Peyer's patch (tissue), 4 donors: ENCODE results near the gene DCDC2B. TPM values are rescaled to one million over a fixed set of nuclear protein-coding genes. Genes with fewer than 3 reads are reported as not detected.

Source experiments
- DNase-seq, 3 donors: peaks; one replicate each; pipeline ENCODE4 v3.0.0-alpha.2; 2017 to 2019
- H3K27ac ChIP-seq, 4 donors: fragments of 200-600 bp; sonication (generic); one replicate each; pipeline ENCODE4 v1.5.1; 2016 to 2019
- H3K27me3 ChIP-seq, 2 donors: fragments of 200-600 bp; sonication (generic); one replicate each; pipeline ENCODE4 v1.5.1; 2019
- H3K36me3 ChIP-seq, 3 donors: fragments of 200-600 bp; sonication (generic); one replicate each; pipeline ENCODE4 v1.5.1; 2016 to 2019
- H3K4me1 ChIP-seq, 4 donors: fragments of 200-600 bp; sonication (generic); one replicate each; pipeline ENCODE4 v1.5.1; 2016 to 2019
- H3K4me3 ChIP-seq, 4 donors: fragments of 200-600 bp; sonication (generic); 1 replicate in 3 of 4; 2 replicates in 1 of 4; pipeline ENCODE4 v1.5.1; 2016 to 2019; ENCODE audit warnings: mild to moderate bottlenecking in 1 of 4
- H3K9me3 ChIP-seq, 4 donors: fragments of 200-600 bp; sonication (generic); one replicate each; pipeline ENCODE4 v1.5.1; 2016 to 2019; ENCODE audit warnings: mild to moderate bottlenecking in 1 of 4
- POLR2A ChIP-seq, 2 donors: fragments of 450-650 bp; IDR thresholded peaks; one replicate each; pipeline ENCODE4 v1.5.1; 2017; ENCODE audit warnings: antibody characterized with exemption in 2 of 2, mild to moderate bottlenecking in 2 of 2, moderate library complexity in 2 of 2
- total RNA-seq, 4 donors: library from RNA; depleted of rRNA; stranded (reverse); fragments of >200 nt; gene quantifications; one replicate each; pipeline ENCODE4 v1.1.0, GENCODE V29; 2016
- TF ChIP-seq, protein P1 (sequence below), 6 experiments: fragments of 450-650 bp in 4 of 6; fragments of 200-600 bp in 2 of 6; sonication (generic) in 1 of 6; IDR thresholded peaks; one replicate each; pipeline ENCODE4 v1.5.1; 2017 to 2019; ENCODE audit warnings: antibody characterized with exemption in 6 of 6, mild to moderate bottlenecking in 3 of 6, moderate library complexity in 1 of 6

DCDC2B gene
- total RNA-seq, 4 donors from 2014 or later = 0.85 TPM; not detected in 3

GRCh38 chr1:32228771-32229170, 19.9 kb downstream of the DCDC2B start:
- peaks cover 0 to 82% (median 0%) of the 10 kb centered on the region in 3 donors for H3K36me3 ChIP-seq
- DNase-seq = no peak
- TF ChIP-seq, protein P1, sequence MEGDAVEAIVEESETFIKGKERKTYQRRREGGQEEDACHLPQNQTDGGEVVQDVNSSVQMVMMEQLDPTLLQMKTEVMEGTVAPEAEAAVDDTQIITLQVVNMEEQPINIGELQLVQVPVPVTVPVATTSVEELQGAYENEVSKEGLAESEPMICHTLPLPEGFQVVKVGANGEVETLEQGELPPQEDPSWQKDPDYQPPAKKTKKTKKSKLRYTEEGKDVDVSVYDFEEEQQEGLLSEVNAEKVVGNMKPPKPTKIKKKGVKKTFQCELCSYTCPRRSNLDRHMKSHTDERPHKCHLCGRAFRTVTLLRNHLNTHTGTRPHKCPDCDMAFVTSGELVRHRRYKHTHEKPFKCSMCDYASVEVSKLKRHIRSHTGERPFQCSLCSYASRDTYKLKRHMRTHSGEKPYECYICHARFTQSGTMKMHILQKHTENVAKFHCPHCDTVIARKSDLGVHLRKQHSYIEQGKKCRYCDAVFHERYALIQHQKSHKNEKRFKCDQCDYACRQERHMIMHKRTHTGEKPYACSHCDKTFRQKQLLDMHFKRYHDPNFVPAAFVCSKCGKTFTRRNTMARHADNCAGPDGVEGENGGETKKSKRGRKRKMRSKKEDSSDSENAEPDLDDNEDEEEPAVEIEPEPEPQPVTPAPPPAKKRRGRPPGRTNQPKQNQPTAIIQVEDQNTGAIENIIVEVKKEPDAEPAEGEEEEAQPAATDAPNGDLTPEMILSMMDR (IDR thresholded peaks at IDR 0.05) = no peak
- TF ChIP-seq POLR2A (IDR thresholded peaks at IDR 0.05) = no peak
- no peaks in the 10 kb centered on the region for H3K27me3 ChIP-seq
- no peak overlapping the region for H3K4me3 ChIP-seq
- H3K4me1 ChIP-seq = peaks cover 0 to 3% (median 1%) of the 10 kb centered on the region in 4 donors
- no peak overlapping the region for H3K27ac ChIP-seq
- H3K9me3 ChIP-seq = no peaks in the 10 kb centered on the region

DNA sequence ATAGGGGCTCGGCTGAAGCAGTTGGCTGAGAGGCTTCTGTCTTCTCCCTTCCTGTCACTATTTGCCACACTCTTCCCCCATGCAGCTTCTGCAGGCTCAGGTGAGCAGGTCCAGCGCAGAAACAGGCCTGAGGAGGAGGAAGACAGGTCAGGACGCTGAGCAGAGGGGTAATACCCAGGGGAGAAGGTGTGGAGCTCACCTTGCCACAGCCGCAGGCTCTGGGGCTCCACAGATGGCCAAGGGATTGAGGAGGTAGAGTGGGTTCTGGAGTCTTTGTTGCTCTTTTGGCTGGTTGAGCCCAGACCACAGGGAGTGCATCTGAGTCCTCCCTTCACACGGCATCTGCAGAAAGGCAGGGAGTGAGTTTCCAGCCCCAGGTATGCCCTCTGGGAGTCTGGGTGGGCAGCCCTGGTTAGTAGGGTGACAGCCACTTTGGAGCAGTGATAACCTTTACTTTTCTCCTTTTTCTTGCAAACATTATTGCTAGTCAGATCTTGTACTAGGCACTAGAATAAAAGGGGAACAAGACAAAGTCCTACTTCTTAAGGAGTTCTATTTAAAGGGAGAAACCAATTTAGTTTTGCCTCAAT, 23.0 kb downstream of the DCDC2B start:
- no peak for TF ChIP-seq POLR2A (IDR thresholded peaks at IDR 0.05)
- Histone ChIP-seq H3K27ac (no peak overlapping the region), H3K9me3 (no peaks in the 10 kb centered on the region), H3K4me3 (no peak overlapping the region), H3K4me1 (no peaks in the 10 kb centered on the region), H3K36me3 (peaks cover 0 to 51% (median 0%) of the 10 kb centered on the region in 3 donors), H3K27me3 (no peaks in the 10 kb centered on the region)
- no peak for DNase-seq

DNA sequence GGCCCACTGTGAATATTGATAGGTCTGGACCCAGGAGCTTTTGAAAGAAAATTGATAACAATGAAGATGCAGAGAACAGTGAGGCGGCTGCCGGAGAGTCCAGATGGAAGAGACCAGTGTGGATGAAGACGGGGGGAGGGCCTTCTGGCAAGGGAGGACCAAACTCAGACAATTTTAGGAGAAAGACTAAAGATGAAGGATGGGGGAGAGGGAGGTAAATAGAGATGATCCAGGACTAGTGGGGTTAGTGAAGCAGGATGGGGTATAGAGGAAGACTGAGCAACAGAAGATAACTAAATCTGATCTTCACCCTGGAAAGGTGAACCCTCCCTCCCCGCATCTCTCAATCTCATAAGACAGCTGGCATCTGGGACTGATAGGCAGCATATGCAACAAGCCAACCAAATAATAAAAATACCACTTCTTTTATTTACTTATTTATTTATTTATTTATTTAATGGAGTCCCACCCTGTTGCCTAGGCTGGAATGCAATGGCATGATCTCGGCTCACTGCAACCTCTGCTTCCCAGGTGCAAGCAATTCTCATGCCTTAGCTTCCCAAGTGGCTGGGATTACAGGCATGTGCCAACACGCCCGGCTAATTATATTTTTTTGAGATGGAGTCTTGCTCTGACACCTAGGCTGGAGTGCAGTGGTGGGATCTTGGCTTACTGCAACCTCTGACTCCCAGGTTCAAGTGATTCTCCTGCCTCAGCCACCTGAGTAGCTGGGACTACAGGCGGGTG, 23.8 kb downstream of the DCDC2B start:
- no peaks in the 10 kb centered on the region for H3K4me1 ChIP-seq
- peaks cover 0 to 45% (median 0%) of the 10 kb centered on the region in 3 donors for H3K36me3 ChIP-seq
- DNase-seq = no peak
- no peaks in the 10 kb centered on the region for H3K9me3 ChIP-seq
- H3K27ac ChIP-seq = no peak overlapping the region
- TF ChIP-seq POLR2A (IDR thresholded peaks at IDR 0.05) = no peak
- TF ChIP-seq, protein P1 (IDR thresholded peaks at IDR 0.05) = no peak
- no peaks in the 10 kb centered on the region for H3K27me3 ChIP-seq
- H3K4me3 ChIP-seq = no peak overlapping the region

GRCh38 chr1:32234792-32235191, 25.9 kb downstream of the DCDC2B start:
- Histone ChIP-seq H3K4me3 (no peak overlapping the region), H3K27me3 (no peaks in the 10 kb centered on the region), H3K9me3 (no peaks in the 10 kb centered on the region), H3K4me1 (peaks cover 0 to 2% (median under 1%) of the 10 kb centered on the region in 4 donors), H3K27ac (no peak overlapping the region), H3K36me3 (peaks cover 0 to 24% (median 0%) of the 10 kb centered on the region in 3 donors)
- TF ChIP-seq, protein P1 (IDR thresholded peaks at IDR 0.05) = no peak
- TF ChIP-seq POLR2A (IDR thresholded peaks at IDR 0.05) = no peak
- no peak for DNase-seq

GRCh38 chr1:32239337-32239736, 30.4 kb downstream of the DCDC2B start:
- Histone ChIP-seq H3K27me3 (no peaks in the 10 kb centered on the region), H3K4me1 (peaks cover 0 to 30% (median 5%) of the 10 kb centered on the region in 4 donors), H3K27ac (peak overlapping the region in 2 of 4 donors; percentile 81 to 88), H3K4me3 (no peak overlapping the region), H3K9me3 (no peaks in the 10 kb centered on the region), H3K36me3 (no peaks in the 10 kb centered on the region)
- TF ChIP-seq POLR2A (IDR thresholded peaks at IDR 0.05) = no peak
- TF ChIP-seq, protein P1 (IDR thresholded peaks at IDR 0.05) = no peak
- no peak for DNase-seq

- Histone ChIP-seq H3K27ac (peak overlapping the region; percentile 66 to 88 (median 78)), H3K9me3 (no peaks in the 10 kb centered on the region), H3K27me3 (no peaks in the 10 kb centered on the region), H3K36me3 (no peaks in the 10 kb centered on the region), H3K4me1 (peaks cover 0 to 30% (median 5%) of the 10 kb centered on the region in 4 donors), H3K4me3 (peak overlapping the region; percentile 63 to 76 (median 72))
- peak in 1 of 3 donors; percentile 52 for DNase-seq
- TF ChIP-seq POLR2A (IDR thresholded peaks at IDR 0.05) = no peak
- TF ChIP-seq, protein P1 (IDR thresholded peaks at IDR 0.05) = no peak
Measured at GRCh38 chr1:32239790-32240139, 30.9 kb downstream of the DCDC2B start.
